Gastroesophageal sphincter (tissue), 3 donors: ENCODE results near the gene TMEM150A.

ENCODE experiments used
- CTCF ChIP-seq, 4 experiments: fragments of 200-600 bp in 2 of 4; fragments of 450-650 bp in 2 of 4; sonication (generic) in 1 of 4; IDR thresholded peaks; one replicate each; pipeline ENCODE4 v1.5.1; 2017 to 2019; ENCODE audit warnings: antibody characterized with exemption in 4 of 4, mild to moderate bottlenecking in 2 of 4, moderate library complexity in 2 of 4
- POLR2AphosphoS5 ChIP-seq: sonication (generic); formaldehyde crosslinking; IDR thresholded peaks from one replicate; pipeline ENCODE4 v1.6.1; 2017; ENCODE audit warnings: antibody characterized with exemption

GRCh38 chr2:85606116-85606455 is 3.6 kb upstream of the TMEM150A start:
- no peak for TF ChIP-seq CTCF (IDR thresholded peaks at IDR 0.05)
- no peak for TF ChIP-seq POLR2AphosphoS5
